HG02852 (cell line): ENCODE results near the gene UVSSA.
"Not testable (repeated sequence)": the region's sequence is repeated elsewhere in the genome, so short reads cannot be mapped to it uniquely, and the experiment has no call there.

ENCODE experiments used
- ATAC-seq: cut with Tn5 transposase; IDR thresholded peaks from one replicate; pipeline ENCODE4 v1.9.1; 2021; ENCODE audit warnings: mild to moderate bottlenecking, moderate library complexity; ENCODE audit not compliant: unreplicated experiment

UVSSA gene

DNA sequence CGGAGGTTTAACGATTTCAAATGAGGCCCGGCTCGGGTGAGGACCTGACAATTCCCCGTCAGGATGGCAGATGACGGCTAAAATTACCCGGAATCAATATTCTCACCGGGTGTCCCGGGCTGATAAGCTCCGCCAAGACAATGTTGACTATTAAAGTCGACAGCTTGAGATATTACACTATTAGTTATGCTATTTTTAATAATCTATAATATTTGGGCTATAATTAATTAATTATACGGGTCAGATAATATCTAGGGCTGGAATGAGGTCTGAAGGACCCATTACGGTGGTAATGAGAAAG lies 68.6 kb downstream of the UVSSA start:
- ATAC-seq, result no peak

DNA sequence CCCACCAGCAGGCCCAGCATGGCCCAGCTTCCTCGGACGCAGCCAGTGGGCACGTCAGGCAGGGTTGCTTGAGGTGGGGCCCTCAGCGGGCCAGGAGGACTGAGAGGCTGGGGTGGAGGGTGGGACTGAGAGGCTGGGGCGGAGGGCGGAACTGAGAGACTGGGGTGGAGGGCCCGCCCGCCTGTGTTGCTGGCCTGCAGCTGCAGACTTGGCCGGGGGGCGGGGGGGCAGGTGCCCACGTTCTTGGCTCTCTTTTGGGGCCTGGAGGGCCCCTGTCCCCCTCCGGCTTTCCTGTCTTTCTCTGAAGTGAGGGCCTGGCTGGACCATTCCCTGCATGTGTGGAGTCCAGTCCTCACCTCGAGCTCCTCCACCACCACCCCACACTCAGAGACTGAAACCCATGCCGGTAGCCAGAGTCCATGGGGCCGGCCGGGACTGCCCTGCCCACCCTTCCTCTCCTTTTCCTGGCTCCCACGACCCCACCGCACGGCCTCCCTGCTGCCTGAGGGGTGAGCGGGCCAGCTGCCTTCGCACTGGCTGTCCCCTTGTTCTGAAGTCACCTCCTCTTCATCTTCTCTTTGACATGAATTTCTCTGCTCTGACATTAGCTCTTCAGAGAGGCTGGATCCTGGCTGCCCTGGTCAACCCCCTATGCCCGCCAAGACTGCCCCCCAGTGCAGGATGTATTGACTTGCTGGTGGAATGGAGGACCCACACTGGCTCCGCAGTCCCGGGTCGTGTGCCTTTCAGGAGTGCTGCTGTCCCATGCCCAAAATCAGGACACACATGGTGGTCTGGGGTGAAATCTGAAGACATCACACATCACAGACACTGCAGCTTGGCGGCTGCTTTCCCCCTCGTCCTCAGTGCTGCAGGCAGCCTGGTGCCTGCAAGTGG lies 69.3 kb downstream of the UVSSA start:
- no peak for ATAC-seq

DNA sequence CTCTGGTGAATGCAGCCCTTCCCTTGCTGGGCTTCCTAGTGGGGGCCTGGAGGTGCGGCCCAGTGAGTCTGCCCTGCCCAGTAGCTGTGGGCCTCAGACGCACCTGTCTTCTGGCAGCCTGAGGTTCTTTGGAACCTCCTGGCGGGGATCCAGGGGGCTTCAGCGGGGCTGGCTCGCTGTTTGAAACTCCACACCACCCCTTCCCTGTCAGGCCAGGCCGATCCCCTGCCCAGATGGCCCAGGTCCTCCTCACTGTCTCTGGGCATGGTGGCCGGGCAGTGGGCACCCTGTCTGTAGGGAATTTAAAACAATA lies 69.9 kb downstream of the UVSSA start:
- no peak for ATAC-seq

DNA sequence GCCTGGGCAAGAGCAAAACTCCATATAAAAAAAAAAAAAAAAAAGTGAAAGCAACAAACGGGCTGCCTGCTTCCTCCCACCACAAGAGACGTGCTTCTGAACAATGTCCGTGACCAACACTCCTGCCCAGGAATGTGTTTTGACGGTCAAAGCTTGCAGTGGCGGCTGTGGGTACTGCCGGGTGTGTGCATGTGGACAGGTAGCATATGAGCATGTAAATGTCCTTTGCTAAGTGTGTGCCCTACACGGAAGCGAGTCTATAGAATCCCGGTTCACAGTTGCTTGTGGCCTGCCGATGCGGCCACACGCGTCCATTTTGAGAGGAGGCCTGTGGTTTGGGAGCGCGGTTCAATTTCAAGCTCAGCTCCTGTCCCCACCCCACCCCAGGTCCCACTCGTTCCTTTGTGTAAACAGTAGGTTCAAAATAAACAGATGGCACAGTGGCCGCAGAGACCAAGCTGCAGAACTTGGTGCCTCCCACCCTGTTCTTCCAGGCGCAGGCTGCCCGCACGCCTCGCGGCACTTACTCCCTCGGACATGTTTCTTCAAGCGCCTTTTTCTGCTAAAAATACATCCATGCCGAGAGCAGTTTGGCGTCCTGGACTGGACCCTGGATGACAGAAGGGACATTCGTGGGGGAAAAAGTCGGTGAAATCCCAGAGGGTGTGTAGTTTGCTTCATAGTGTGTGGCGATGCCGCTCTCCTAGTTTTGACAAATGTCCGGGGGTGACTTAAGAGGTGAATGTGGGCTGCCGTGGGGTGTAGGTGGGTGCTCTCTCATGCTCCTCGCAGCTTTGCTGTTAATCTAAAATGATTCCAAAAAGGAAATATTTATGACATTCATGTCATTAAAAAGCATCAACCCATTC lies 70.7 kb downstream of the UVSSA start:
- no peak for ATAC-seq

DNA sequence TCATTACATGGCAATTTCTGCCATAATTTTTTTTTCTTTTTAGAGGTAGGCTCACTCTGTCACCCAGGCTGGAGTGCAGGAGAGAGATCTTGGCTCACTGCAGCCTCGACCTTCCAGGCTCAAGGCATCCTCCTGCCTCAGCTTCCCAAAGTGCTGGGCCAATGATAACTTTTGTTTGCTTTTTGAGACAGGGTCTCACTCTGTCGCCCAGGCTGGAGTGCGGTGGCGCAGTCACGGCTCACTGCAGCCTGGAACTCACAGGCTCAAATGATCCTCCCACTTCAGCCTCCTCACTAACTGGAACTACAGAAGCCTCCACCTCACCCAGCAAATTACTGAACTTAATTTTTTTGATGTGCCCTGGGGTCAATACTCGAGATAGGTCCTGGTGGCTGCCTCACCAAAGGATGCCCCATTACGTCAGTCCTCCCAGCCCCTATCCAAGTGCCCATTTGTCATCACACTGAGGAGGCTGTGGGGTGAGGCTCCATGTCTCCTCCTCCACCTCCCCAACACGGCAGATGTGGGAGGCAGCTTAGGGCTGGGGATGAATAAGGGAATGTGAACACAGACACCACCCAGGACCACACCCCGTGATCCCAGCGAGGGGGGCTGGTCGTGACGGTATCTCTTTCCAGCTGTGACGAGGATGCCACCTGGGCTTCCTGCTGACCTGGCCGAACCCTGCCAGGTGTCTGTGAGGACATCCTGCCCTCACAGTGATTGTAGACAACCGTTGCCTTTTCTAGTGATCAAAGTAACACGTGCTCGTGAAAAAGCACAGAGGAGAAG lies 71.7 kb downstream of the UVSSA start:
- no peak for ATAC-seq

DNA sequence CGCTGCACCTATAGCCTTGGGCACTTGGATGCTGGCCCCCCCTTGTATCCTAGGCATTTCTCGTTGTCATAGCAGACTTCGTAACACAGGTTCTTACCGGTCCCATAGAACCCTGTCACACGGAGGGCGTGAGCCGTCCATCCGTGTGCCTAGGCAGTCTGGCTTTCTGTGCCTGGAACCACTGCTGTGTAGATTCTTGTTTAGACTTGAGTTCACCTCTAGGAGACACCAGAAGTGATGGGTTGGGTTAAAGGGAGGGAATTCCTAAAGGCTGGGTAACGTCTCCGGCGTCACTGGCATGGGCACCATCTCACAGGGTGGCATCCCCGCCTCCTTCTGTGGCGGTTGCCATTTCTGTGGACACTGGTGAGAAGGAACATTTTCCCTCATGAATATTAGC lies 72.7 kb downstream of the UVSSA start:
- no peak for ATAC-seq

DNA sequence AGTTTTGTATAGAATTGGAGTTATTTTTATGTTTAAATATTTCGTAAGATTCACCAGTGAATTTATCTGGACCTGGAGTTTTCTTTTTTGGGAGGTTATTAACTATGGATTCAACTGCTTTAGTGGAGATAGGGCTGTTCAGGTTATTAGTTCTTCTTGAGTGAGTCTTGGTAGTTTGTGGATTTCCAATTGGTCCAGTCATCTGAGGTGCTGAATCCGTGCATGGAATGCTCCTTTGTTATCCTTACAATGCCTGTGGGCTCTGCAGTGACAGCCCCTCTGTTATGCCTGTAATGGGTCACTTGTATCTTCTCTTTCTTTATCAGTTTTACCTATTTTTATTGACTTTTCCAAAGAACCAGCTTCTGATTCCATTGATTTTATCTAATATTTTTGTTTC lies 74.6 kb downstream of the UVSSA start:
- no peak for ATAC-seq

DNA sequence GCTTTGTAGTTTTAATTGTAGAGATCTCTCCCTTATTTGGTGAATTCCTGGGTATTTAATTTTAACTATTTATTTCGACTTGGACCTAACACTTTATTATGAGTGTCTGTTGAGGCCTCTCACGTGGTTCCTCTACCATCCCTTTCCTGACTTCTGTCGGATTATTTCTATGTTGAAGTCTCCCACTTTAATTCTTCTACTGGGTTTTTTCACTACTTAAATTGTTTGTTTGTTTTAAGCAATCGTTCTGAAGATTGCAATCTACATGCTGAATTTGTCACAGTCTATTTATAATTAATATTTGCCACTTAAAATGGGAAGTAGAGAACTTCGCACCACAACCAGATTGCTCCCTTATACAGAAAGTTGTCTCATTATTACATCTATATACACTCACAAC lies 80.0 kb downstream of the UVSSA start:
- no peak for ATAC-seq

DNA sequence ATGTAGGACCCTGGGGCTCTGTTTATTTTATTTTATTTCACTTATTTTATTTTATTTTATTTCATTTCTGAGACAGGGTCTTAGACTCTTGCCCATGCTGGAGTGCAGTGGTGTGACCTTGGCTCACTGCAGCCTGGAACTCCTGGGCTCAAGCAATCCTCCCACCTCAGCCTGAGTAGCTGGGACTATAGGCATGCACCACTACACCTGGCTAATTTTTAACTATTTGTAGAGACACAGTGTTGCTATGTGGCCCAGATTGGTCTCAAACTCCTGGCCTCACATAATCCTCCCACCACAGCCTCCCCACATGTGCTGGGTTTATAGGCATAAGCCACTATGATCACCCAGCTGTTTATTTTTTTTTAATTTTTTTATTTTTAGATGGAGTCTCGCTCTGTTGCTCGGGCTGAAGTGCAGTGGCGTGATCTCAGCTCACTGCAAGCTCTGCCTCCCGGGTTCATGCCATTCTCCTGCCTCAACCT lies 96.7 kb downstream of the UVSSA start:
- ATAC-seq, result not testable (repeated sequence)
